Fibroblast of pulmonary artery (primary cell): ENCODE measurements around the gene TSPYL6.

ENCODE experiments used
- DNase-seq: peaks from one replicate; pipeline ENCODE4 v3.0.0-alpha.2; 2010; ENCODE audit warnings: low read depth
- H3K4me3 ChIP-seq: replicated peaks from 2 replicates; pipeline ENCODE4 v1.5.1; 2011; ENCODE audit warnings: low read depth, mild to moderate bottlenecking, control low read depth, low read length, moderate library complexity
- TF ChIP-seq, protein P1 (sequence below): IDR thresholded peaks from 2 replicates; pipeline ENCODE4 v1.5.1; 2011; ENCODE audit warnings: mild to moderate bottlenecking, control low read depth, low read length, inconsistent platforms; ENCODE audit errors: missing control alignments

The TSPYL6 gene

DNA sequence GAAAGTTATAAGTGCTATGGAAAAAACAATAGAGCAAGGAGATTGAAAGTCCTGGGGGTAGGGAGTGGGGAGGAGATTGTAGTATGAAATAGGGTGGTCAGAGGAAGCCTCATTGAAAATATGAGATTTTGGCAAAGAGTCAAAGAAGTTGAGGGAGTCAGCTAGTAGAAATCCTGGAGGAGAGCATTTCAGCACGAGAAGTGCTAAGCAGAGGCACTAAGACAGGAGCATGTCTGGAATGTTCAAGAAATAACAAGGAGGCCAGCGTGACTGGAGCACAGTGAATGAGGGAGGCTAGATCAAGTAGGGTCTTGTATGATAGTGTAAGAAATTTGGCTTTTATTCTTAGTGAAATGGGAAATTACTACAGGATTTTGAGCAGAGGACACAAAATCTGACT lies 2.1 kb upstream of the TSPYL6 start:
- TF ChIP-seq, protein P1, sequence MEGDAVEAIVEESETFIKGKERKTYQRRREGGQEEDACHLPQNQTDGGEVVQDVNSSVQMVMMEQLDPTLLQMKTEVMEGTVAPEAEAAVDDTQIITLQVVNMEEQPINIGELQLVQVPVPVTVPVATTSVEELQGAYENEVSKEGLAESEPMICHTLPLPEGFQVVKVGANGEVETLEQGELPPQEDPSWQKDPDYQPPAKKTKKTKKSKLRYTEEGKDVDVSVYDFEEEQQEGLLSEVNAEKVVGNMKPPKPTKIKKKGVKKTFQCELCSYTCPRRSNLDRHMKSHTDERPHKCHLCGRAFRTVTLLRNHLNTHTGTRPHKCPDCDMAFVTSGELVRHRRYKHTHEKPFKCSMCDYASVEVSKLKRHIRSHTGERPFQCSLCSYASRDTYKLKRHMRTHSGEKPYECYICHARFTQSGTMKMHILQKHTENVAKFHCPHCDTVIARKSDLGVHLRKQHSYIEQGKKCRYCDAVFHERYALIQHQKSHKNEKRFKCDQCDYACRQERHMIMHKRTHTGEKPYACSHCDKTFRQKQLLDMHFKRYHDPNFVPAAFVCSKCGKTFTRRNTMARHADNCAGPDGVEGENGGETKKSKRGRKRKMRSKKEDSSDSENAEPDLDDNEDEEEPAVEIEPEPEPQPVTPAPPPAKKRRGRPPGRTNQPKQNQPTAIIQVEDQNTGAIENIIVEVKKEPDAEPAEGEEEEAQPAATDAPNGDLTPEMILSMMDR = no peak
- no peak overlapping the region for H3K4me3 ChIP-seq
- peak; percentile 57 for DNase-seq

GRCh38 chr2:54255230-54256090 lies 569 bp downstream of the TSPYL6 start:
- DNase-seq = no peak
- no peak overlapping the region for H3K4me3 ChIP-seq
- TF ChIP-seq, protein P1 = no peak

GRCh38 chr2:54254180-54254579 lies 1.8 kb downstream of the TSPYL6 start:
- TF ChIP-seq, protein P1 = peak; percentile 11
- H3K4me3 ChIP-seq = no peak overlapping the region
- no peak for DNase-seq

DNA sequence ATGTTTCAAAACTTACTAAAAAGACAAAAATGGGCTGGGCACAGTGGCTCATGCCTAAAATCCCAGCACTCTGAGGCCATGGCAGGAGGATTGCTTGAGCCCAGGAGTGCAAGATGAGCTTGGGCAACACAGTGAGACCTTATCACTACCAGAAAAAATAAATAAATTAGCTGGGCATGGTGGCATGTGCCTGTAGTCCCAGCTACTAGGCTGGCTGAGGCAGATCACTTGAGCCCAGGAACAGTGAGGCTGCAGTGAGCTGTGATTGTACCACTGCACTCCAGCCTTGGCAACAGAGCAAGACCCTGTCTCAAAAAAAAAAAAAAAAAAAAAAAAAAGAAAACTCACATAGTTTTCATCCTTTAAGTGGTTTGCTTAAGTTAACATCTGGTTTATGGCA lies 6.4 kb downstream of the TSPYL6 start:
- H3K4me3 ChIP-seq = no peak overlapping the region
- DNase-seq = no peak
- TF ChIP-seq, protein P1 = no peak

DNA sequence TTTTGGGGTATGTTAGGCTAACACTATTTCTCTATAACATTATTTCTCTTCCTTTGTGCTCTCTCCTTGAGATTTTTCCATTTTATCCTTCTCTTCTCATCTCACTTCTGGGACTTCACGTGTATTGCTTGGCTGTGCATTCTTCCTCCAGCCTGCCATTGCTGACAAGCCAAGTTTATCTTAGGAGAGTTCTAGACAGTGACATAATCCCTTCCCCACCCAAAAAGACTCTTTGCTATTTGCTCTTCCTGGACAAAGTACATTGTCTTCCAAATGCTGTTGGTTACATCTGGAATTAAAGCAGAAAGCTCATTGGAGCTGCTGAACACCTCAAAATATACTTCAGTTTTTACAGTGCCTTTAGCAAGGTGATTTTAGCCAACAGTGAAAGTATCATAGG lies 8.9 kb downstream of the TSPYL6 start:
- no peak for DNase-seq
- TF ChIP-seq, protein P1 = no peak
- no peak overlapping the region for H3K4me3 ChIP-seq

GRCh38 chr2:54240515-54241469 lies 15.2 kb downstream of the TSPYL6 start:
- H3K4me3 ChIP-seq = no peak overlapping the region
- TF ChIP-seq, protein P1 = no peak
- peak; percentile 23 for DNase-seq
